ENCODE measurements around the gene OR8K3. TPM values are rescaled to one million over a fixed set of nuclear protein-coding genes. Genes with fewer than 3 reads are reported as not detected.

The OR8K3 gene
- total RNA-seq, 1 donor from 2014 or later = not detected

GRCh38 chr11:56331861-56332491 lies 17.0 kb downstream of the OR8K3 start:
- Histone ChIP-seq H3K4me3 (ENCODE audit: low read depth, low read length) (no peak overlapping the region), H3K36me3 (ENCODE audit: control insufficient read depth, insufficient read depth, low read length) (no peaks in the 10 kb centered on the region), H3K27me3 (ENCODE audit: control insufficient read depth, insufficient read depth, low read length) (no peaks in the 10 kb centered on the region)
- DNase-seq (ENCODE audit: low read depth) = no peak
- no peak for TF ChIP-seq CTCF (IDR thresholded peaks at IDR 0.05; ENCODE audit: insufficient read depth, low read length, severe bottlenecking)
- FAIRE-seq = no peak

- Histone ChIP-seq H3K36me3 (ENCODE audit: control insufficient read depth, insufficient read depth, low read length) (no peaks in the 10 kb centered on the region), H3K27me3 (ENCODE audit: control insufficient read depth, insufficient read depth, low read length) (no peaks in the 10 kb centered on the region), H3K4me3 (ENCODE audit: low read depth, low read length) (no peak overlapping the region)
- FAIRE-seq (no peak), DNase-seq (ENCODE audit: low read depth) (no peak)
- TF ChIP-seq CTCF (IDR thresholded peaks at IDR 0.05; ENCODE audit: insufficient read depth, low read length, severe bottlenecking) = no peak
These were observed 18.2 kb downstream of the OR8K3 start for GRCh38 chr11:56333156-56333555.

DNA sequence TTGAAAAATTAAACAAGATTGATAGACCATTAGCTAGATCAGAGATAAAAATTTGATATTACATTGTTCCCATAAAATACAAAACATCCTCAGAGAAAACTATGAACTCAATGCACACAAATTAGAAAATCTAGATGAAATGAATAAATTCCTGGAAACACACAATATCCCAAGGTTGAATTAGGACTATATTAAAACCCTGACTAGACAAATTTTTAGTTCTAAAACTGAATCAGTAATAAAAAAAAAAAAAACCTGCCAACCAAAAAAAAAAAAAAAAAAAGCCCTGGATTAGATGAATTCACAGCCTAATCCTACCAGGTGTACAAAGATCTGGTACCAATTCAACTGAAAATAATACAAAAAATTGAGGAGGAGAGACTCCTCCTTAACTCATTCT lies 25.3 kb downstream of the OR8K3 start:
- no peak for DNase-seq (ENCODE audit: low read depth)

DNA sequence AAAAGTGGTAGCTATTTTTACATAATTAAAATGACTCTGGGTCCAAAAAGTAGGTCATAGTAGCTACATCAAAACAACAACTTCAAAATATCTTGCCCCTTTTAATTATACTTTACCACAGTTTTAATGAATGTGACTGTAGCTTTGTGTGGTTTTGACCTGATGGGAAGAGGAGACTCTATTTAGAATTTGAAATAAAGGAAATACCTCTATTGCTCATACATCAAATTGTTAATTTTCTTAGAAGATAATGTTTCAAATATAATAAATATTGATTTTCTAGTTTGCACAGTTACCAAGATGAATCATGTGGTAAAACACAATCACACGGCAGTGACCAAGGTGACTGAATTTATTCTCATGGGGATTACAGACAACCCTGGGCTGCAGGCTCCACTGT lies 30.8 kb downstream of the OR8K3 start, which contains the start of gene OR8K1:
Gene OR8K1, plus strand, starts transcription at position 301 of the 400 bp plus-strand sequence. Its CDS starts 0 bp downstream, at position 301.
- DNase-seq (ENCODE audit: low read depth) (no peak), FAIRE-seq (no peak)

More for the DNA sequence above, 25.3 kb downstream of the OR8K3 start:
- no peak for TF ChIP-seq CTCF (IDR thresholded peaks at IDR 0.05; ENCODE audit: insufficient read depth, low read length, severe bottlenecking)
- FAIRE-seq = no peak
- Histone ChIP-seq H3K27me3 (ENCODE audit: control insufficient read depth, insufficient read depth, low read length) (no peaks in the 10 kb centered on the region), H3K36me3 (ENCODE audit: control insufficient read depth, insufficient read depth, low read length) (no peaks in the 10 kb centered on the region), H3K4me3 (ENCODE audit: low read depth, low read length) (no peak overlapping the region)

DNA sequence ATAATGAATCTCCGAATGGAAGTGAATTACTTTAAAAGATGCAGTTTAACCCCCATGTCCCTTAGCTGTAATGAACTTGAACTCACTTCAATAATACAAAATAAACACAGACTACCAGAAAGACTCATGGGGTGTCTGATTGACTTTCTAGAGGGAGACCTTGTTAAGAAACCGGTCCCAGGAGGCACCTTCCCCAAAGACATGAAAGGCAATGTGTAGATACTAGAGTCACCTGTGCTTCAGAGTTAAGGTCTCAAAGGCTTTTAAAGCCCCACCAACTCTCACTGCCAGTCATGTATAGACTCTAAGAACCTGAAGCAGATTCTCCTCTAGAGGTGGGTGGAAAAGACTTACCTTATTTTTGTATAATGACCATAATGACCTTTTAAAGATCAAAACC lies 39.0 kb downstream of the OR8K3 start, which contains the start of gene OR8J1:
Gene OR8J1, plus strand, starts transcription at position 301 of the 400 bp plus-strand sequence. CDS start 5,956 bp downstream, outside the sequence.
- TF ChIP-seq CTCF (IDR thresholded peaks at IDR 0.05; ENCODE audit: insufficient read depth, low read length, severe bottlenecking) = no peak
- no peak for FAIRE-seq
- DNase-seq (ENCODE audit: low read depth) = no peak
- Histone ChIP-seq H3K4me3 (ENCODE audit: low read depth, low read length) (no peak within 1 kb of the TSS), H3K36me3 (ENCODE audit: control insufficient read depth, insufficient read depth, low read length) (no peaks in the 10 kb centered on the region), H3K27me3 (ENCODE audit: control insufficient read depth, insufficient read depth, low read length) (no peaks in the 10 kb centered on the region)

More for the DNA sequence above, 30.8 kb downstream of the OR8K3 start, which contains the start of gene OR8K1:
- no peaks in the 10 kb centered on the region for H3K36me3 ChIP-seq (ENCODE audit: control insufficient read depth, insufficient read depth, low read length)
- H3K27me3 ChIP-seq (ENCODE audit: control insufficient read depth, insufficient read depth, low read length) = no peaks in the 10 kb centered on the region
- H3K4me3 ChIP-seq (ENCODE audit: low read depth, low read length) = no peak within 1 kb of the TSS
- TF ChIP-seq CTCF (IDR thresholded peaks at IDR 0.05; ENCODE audit: insufficient read depth, low read length, severe bottlenecking) = no peak

Other genes with a start within 250 kb of the OR8K3 start
- gene OR8I2, start 221.8 kb upstream of the OR8K3 start, total RNA-seq = not detected in 2 replicates
- gene OR8H2, start 211.5 kb upstream of the OR8K3 start, total RNA-seq = not detected in 2 replicates
- gene OR8H3, start 192.8 kb upstream of the OR8K3 start, total RNA-seq = not detected in 2 replicates
- not detected in 2 replicates for gene OR8J3, start 174.9 kb upstream of the OR8K3 start, total RNA-seq
- gene OR8K5, start 154.8 kb upstream of the OR8K3 start, total RNA-seq = not detected in 2 replicates
- gene OR5J2, start 138.5 kb upstream of the OR8K3 start, total RNA-seq = not detected in 2 replicates
- gene OR5T2, start 80.9 kb upstream of the OR8K3 start, total RNA-seq = not detected in 2 replicates
- gene OR5T3, start 62.9 kb upstream of the OR8K3 start, total RNA-seq = not detected in 2 replicates
- not detected in 2 replicates for gene OR5T1, start 41.0 kb upstream of the OR8K3 start, total RNA-seq
- not detected in 2 replicates for gene OR8H1, start 22.9 kb upstream of the OR8K3 start, total RNA-seq
- gene OR8K1, start 30.9 kb downstream of the OR8K3 start, total RNA-seq = not detected in 2 replicates
- not detected in 2 replicates for gene OR8J1, start 39.1 kb downstream of the OR8K3 start, total RNA-seq
- not detected in 2 replicates for gene OR8U1, start 60.5 kb downstream of the OR8K3 start, total RNA-seq
- gene OR5AL1, start 97.6 kb downstream of the OR8K3 start, total RNA-seq = not detected in 2 replicates
- not detected in 2 replicates for gene OR5M3, start 158.2 kb downstream of the OR8K3 start, total RNA-seq
- not detected in 2 replicates for gene OR5M8, start 176.2 kb downstream of the OR8K3 start, total RNA-seq
- not detected in 2 replicates for gene OR5M11, start 228.1 kb downstream of the OR8K3 start, total RNA-seq

All from bronchial epithelial cell (primary cell).